GM19467 (cell line): ENCODE measurements around the gene SYT7.

Experiments
- ATAC-seq: cut with Tn5 transposase; IDR thresholded peaks from one replicate; pipeline ENCODE4 v1.9.1; 2021; ENCODE audit warnings: mild to moderate bottlenecking, moderate library complexity; ENCODE audit not compliant: unreplicated experiment

SYT7 gene

DNA sequence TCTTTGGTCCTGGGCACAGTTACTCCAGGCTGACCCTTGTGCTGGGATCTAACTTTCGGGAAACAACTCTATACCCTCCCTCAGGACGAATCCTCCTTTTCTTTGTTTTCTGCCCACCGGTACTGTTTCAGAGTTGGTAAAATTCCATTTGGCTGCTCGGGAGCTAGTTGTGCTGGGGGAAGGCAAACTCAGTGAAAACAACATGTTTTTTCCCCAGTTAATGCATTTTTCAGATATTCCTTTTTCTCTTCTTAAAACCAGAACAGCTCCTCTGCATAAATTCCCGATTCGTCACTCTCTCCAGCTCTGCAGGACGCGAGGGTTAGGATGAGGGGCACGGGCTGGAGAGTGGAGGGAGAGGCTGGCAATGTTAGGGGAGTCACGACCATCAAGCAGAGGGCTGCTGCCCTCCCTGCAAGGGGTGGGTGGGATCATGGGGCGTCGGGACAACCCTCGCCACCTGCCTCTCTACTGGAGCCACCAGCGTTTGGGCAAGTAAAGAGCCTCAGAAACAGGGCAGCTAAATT is 41.0 kb downstream of the SYT7 start:
- no peak for ATAC-seq

DNA sequence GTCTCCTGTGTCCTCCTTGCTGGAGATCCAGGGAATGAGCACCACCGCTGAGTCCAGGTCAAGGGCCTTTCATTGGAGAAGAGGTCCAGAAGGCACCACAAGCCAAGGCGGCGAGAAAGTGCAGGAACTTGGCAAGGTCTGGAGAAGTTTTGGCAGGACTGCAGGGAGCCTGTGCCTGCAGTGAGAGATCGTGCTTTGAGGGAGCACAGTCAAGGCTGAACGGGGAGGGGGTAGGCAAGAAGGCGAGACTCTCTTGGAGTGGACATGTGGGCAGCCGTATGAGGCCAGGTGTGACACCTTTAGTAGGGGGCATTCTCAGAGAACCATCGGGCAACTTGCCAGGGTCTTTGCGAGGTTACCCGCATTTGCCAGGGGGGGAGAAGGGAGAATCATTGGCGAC is 41.9 kb downstream of the SYT7 start:
- no peak for ATAC-seq

DNA sequence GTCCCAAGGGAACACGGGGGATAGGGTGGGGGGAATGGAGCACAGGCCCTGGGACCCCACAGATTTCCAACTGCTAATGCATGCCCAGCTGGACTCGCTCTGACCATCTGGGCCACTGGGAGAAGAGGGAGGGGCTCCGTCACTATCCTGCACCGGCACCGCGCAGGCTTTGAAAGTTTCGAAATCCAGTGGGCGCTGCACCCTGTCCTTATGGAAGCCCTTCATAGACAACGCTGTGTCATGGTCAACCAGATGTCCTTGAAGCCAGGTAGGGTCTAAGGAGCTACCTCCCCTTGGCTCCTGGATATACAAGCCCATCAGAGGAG is 42.3 kb downstream of the SYT7 start:
- no peak for ATAC-seq

DNA sequence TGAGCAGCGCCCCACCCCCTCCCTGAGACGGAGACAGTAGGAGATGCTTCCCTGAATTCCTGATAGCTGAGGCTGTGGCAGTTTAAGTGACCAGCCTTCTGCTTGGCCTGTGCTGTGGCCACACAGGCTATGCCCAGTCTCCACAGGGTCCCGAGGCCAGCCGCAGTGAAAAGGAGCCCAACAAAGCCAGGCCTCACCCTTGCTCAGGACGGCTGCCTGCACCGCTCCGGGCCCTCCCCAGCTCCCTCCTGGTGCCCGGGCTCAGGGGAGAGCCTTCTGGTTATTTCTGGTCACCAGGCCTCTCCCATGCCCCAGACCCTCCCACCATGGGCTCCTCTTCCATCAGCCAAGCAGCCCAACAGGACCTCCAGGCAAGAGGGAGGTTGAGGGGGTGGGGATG is 43.5 kb downstream of the SYT7 start:
- no peak for ATAC-seq

DNA sequence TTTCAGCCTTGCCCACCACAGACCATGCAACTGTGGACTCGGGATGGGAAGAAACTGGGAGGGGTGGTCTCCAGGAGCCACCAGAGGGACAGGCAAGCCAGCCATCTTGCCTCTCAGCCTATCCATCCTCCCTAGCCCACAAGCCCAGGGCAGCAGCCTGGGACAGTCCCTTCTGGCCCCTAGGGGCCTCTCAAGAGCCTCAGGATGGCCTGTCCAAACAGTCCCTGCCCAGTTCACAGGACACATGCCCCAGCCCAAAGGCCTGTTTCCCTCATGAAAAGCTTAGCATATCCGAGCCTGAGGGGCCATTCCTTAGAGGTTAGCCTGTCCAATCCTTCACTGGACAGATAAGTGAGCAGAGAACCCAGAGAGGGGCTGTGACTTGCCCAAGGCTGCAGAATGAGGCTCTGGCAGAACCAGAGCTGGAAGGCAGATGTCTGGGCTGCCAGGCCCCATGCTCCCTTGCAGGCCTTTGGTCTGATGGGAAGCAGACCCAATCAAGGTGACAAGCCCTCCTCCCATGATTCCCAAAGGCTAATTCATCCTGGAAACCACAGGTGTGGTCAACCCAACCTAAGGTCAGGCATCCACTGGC is 44.1 kb downstream of the SYT7 start:
- no peak for ATAC-seq

DNA sequence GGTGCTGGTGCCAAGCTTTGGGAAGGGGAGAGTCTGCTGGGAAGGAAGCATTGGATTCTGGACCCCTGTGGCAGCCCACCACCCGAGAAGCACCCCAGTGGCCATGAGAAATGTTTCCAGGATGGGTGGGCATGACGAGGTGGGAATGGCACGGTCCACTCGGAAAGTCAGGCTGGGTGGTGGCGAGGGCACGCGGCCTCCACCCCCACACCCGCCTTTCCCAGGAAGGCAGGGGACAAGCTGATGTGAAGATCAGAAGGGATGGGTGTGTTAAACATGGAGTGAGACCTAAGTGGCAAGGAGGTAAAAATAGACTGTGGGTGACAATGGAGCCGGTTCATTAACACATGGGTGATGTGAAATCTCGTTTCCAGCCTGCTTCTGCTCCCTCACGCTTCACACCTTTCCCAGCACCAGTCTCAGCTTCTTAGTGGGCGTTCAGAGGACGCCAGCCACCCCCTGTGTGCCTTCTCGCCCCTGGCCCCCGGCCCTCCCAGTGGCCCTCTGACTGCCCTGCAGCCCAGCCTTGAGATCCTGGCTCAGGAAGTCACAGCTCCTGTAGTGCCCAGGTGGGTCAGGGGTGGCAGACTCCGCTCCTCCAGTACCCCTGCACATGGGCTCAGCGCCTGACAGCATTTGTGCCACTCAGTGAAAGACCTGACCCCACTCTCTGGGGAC is 44.7 kb downstream of the SYT7 start:
- ATAC-seq: no peak

DNA sequence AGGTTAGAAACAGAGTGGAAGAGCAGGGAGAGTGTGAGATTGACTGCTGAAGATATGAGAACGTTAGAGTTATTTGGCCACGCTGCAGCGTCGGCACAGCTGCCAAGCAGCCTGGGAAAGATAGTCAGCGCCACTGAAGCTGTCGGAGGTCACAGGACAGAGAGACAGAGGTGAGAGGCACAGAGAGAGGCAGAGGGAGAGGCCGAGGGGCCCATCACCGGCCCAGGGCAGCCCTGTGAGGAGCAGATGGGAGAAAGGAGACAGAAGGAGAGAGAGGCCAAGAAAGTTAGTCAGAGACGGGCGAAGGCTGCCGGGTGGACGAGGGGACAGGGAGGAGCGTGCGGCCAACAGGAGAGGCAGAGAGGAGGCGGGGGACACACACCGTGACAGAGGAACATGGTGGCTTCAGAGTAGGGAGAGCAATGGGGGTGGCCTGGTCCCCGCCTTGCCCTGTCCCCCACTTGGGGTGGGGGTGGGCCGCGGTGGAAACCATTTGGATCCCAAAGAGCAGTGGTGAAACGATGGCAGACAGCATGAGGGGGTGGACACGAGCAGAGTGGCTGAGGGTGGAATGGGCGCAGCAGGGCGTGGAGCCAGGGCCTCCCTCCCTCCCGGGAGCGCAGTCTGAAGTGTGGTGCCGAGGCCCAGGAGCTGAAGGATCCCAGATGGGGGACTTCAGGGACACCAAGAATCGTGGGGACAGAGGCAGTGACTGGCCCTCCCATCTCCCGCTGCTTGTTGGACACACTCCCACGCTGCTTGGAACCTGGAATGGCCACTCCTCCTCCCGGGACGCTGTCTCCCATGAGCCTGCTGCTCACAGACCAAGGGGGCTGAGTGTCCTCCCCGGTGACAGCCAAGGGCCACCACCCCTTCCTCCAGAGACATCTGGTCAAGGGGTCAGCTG is 45.7 kb downstream of the SYT7 start:
- no peak for ATAC-seq

DNA sequence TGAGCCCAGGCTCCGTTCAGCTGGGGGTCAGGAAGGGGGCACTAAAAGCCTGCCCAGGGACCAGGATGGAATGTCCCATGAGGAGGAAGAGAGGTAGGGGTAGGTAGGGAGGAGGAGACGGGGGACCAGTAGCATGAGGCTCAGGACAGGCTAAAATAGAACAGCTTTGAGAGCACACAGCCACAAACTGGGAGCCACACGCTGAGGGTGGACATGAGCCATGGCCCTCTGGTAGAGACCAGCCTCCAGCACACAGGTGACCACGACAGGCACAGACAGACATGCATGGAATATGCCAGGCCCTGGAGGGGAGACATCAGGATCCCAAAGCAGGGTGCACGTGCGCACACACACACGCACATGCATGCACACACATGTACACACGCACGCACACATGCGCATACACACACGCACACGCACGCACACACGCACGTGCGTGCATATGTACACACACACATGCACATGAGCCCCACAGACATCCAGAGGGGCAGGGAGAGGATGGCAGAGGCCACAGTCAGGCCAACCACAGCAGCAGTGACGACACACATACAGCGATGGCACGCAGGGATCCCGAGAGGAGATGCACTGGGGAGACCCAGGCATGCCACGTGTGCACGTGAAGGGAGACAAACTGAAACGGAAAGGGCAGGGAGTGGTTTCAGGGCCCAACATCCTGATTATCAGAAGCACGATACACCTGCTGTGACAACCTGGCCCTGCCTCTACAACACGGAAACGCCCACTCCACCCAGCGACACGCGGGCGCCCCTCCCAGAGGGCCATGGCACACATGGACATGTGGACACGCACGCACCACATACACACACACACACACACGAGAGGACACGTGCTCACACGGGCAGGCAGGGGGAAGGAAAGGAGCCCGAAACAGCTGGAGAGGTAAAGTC is 46.6 kb downstream of the SYT7 start:
- ATAC-seq: no peak

DNA sequence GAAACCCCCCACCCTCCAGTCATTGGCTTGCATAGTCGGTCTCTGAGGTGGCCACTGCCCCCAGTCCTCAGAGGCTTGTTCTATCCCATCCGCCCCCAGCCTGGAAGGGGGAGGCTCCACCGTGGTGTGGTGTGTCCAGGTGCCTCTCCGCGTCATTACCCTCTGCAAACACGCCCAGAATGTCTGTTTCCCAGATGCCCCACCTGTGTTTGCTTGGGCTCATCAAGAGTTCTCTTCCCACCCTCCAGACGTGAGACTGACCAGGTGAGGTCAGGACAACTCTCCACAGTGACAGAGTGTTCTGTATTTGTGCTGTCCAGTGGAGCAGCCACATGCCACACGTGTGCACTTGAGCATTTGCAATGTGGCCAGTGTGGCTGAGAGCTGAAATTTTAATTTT is 47.5 kb downstream of the SYT7 start:
- ATAC-seq: no peak

DNA sequence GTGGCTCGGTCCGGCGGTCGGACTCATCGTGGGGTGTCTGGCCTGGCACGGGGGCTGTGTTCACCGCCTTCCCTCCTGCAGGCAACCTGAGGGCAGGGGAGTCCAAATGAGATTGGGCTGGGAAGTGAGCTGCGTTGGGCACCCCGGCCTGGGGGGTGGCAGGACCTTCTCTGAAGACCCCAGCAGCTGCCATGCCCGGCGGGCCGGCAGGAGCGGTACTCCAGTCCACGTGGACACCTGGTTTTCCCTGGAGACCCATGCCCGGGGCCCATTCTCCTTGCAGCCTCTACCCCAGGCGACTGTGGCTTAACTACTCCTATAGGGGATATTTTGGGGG is 47.9 kb downstream of the SYT7 start:
- ATAC-seq: no peak

DNA sequence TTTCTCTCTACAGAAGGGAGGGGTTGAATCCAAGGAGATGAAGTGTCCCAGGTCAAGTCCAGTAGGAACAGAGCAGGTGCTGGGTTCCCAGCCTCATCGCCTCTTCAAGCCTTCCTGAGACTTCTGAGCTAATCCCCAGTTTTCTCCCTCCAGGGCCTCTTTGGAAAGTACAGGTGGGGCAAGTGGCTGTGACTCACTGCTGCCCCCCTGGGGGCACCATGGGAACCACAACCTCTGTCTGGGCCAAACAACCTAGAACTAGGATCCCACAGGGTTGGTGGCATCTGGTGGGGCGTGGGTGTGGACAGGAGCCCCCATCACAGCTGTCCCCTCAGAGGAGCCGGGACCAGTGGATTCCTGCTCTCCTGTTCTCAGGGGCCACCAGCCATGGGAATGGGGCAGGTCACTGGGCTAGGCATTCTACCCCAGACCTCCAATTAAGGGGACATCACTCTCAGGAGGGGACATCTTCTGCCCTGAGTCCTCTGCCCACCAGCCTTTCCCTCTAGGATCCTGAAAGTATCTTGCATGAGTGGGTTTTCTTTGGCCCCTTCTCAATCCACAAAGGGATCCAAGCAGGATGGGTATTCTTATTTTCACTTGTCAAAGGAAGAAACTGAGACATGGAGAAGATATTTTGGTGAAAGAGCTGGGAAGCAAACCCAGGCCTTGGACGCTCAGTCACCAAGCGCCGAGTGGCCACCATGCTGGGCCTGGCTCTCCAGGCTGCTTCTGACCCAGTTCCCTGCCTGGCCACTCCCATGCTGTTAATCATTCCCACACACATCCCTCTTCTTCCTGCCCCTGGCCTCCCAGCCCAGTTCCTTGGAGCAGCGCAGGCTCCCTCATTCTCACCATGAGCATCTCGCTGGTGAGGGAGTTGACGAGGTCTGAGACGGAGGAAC is 48.5 kb downstream of the SYT7 start:
- ATAC-seq: no peak

DNA sequence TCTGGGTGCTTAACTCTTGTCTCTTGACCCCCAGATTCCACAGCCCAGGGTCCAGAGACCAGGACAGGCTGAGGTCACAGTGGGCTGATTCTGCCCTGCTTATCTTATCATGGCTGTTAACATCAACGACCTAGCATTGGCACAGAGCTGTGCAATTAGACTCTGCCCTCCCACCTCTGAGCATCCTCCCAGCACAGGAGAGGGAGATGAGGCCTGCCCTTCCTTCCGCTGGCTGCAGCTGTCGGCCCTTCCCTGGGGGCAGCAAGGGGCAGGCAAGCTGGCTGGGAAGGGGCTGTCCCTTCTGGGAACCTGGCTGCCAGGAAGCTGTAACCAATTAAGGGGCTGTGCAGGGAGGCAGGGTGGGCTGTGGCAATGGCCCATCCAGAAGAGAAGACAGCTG is 49.8 kb downstream of the SYT7 start:
- ATAC-seq: no peak

DNA sequence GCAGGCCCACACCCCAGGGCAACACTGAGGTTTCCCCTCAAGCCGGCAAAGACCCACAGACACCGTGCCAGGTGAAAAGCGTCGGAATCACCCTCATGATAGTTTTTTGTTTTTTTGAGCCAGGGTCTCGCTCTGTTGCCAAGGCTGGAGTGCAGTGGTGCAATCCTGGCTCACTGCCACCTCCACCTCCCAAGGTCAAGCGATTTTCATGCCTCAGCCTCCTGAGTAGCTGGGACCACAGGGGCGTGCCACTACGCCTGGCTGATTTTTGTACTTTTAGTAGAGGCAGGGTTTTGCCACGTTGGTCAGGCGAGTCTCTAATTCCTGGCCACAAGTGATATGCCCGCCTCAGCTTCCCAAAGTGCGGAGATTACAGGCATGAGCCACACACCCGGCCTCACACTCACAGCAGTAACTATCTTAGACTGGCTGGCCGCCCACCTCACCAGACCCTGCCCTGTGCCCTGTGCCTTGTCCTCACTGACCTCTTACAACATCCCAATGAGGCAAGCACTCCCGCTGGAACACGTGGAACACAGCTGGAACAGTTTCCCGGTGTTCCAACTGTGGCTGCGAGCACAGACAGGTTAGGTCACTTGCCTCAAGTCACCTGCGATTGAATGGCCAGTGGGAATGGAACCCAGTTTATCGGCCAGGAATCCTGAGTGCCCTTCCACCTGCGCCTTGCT is 51.2 kb downstream of the SYT7 start:
- ATAC-seq: no peak

DNA sequence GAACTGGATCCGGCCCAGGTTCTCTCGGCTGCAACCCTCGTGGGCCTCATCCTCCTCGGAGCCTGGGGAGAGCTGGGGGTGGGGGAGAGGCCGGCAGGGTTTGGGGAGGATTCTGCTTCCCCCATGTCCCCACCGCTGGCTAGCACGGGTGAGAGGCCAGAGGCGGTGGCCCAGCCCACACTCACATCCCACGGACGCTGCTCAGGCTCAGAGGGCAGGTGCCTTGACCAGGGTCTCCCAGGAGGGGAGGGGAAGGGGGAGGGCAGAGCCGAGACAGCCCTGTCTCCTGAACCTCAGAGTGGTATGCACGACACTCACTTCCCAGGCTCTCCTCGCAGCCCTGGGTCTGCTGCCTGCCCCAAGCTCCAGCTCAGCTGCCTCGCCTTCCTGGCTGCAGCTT is 52.8 kb downstream of the SYT7 start:
- ATAC-seq: no peak

DNA sequence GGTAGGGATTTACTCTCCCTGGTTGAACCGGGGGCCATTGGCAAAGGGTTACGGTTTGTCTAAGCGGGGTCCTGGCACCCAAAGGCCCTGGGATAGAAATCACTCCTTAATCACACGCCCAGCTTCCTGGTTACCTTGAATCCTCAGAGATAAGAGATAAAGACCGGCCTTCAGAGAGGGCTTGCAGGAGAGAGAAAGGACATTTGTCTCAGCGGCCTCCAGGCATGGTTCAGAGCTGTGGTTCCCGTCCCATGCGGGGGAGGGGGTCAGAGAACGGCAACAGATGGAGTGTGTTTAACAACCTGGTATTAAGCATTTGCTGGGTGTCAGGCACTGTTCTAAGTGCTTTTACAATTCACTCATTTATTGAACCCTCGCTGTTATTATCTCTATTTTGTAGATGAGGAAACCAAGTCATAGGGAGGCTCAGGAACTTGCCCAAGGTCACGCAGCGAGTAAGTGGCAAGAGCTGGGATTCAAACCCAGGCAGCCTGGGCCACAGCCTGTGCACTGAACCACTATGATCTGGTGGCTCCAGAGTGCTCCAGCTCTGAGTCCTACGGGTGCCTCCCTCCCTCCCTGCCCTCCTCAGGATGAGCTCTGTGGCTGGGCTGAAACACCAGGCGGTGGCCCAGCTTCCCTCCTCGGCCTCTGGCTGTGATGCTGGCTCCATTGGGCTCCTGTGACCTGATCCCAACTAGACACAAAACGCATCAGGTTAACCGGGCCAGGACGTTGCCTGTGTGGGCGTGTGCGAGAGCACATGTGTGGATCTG is 53.7 kb downstream of the SYT7 start:
- ATAC-seq: no peak

DNA sequence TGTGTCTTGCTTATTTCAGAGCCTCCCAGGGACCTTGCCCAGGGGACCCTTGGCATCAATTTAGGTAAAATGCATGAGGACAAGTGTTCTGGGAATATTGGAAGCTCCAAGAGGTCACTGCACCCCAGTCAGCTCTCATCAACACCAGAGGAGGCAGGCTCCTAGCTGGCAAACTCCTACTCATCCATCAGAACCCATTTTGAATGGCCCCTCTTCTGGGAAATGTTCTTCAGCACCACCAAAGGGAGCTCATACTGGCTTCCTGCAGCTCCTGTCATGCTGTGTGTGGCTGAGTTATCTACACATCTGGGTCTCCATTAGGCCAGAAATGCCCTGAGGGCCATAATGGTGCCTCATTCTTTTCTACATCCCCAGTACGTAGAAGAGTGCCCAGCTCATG is 54.6 kb downstream of the SYT7 start:
- ATAC-seq: no peak

DNA sequence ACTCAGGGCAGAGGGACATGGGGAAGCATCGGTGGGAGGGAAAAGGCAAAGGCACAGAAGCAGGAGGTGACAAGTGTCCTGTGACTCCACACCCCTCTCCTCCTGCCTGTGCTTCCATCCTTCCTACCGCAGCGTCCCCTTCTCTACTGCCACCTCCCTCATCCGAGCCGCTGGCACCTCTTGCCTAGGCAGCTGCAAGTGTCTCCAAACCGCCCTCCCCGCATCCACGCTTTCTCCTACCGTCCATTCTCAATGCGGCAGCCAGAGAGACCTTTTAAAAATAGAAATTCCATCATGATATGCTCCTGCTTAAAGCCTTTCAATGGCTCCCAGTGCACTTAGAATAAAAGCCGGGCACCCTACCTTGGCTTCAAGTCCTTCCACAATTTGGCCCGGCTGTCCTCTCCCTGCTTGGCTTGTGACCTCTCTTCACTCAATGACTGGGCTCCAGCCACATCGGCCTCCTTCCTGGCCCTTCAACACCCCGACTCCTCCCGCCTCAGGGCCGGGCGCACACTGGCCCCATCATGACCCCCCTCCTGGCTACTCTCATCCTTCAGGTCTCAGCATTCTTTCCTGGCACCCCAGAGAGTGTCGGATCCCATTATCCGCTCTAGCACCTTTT is 55.8 kb downstream of the SYT7 start:
- ATAC-seq: no peak

DNA sequence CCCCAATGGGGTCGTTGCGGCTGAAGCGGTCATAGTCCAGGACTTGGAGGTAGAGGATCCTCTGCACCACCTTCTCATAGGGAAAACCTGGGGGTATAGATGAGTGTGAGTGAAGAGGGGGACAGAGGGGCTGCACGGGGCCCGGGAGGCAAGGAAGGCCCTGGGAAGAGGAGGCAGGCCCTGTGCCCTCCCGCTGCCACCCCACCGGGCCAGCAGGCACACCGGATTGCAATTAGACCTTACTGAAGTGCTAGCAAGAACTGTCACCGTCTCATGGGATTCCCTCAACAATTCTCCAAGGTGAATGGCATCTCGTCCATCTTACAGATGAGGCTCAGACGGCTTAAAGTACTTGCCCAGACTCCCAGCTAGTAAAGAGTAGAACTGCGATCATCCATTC is 56.4 kb downstream of the SYT7 start:
- ATAC-seq: no peak
